ENCODE measurements around the gene CCDC24. TPM values are rescaled to one million over a fixed set of nuclear protein-coding genes. Genes with fewer than 3 reads are reported as not detected.
A peak's percentile ranks its signal among the peaks of the same experiment; 100 is the strongest.

Gene CCDC24
- total and polyA plus RNA-seq, 2 of the 13 experiments (the other 11 are each of a cell fraction or from before 2014, with no cell fraction given) = 1.4 to 2.9 TPM

- no peak for TF ChIP-seq ZNF318 (CRISPR knock-in tag; IDR thresholded peaks at IDR 0.05)
- TF ChIP-seq ZFP41 (CRISPR knock-in tag; IDR thresholded peaks at IDR 0.05; ENCODE audit: borderline replicate concordance) = no peak
- 0 out of 2 replicates have a peak, but pooled peaks have one; percentile 9 for TF ChIP-seq THAP11 (CRISPR knock-in tag; IDR thresholded peaks at IDR 0.05)
- no peak for TF ChIP-seq GABPA (IDR thresholded peaks at IDR 0.05; ENCODE audit: low read depth, low read length)
- 0 out of 2 replicates have a peak, but pooled peaks have one; percentile 10 for TF ChIP-seq GABPA (CRISPR knock-in tag; IDR thresholded peaks at IDR 0.05; ENCODE audit: low read depth)
- TF ChIP-seq NAIF1 (CRISPR knock-in tag; IDR thresholded peaks at IDR 0.05; ENCODE audit: borderline replicate concordance) = no peak
- TF ChIP-seq NCOA2 (CRISPR knock-in tag; IDR thresholded peaks at IDR 0.05) = no peak
- TF ChIP-seq ELF4 (CRISPR knock-in tag; IDR thresholded peaks at IDR 0.05; ENCODE audit: borderline replicate concordance) = no peak
- no peak for TF ChIP-seq NFRKB (IDR thresholded peaks at IDR 0.05)
- TF ChIP-seq TFAP4 (IDR thresholded peaks at IDR 0.05; ENCODE audit: borderline replicate concordance, low read depth) = no peak
- no peak for TF ChIP-seq ZBTB21 (CRISPR knock-in tag; IDR thresholded peaks at IDR 0.05)
- no peak for TF ChIP-seq ZMYM3 (CRISPR knock-in tag; IDR thresholded peaks at IDR 0.05)
- TF ChIP-seq ZBTB8A (CRISPR knock-in tag; IDR thresholded peaks at IDR 0.05; ENCODE audit: borderline replicate concordance, low read depth) = peak; percentile 17; the same call in 1 of the 2 replicates
- TF ChIP-seq CSRNP1 (CRISPR knock-in tag; IDR thresholded peaks at IDR 0.05) = no peak
- 0 out of 4 replicates have a peak, but pooled peaks of 1 of the 2 experiments have one; percentile 5 for TF ChIP-seq EP300 (IDR thresholded peaks at IDR 0.05; ENCODE audit: low read depth in 2 of 2, low read length in 2 of 2)
- TF ChIP-seq EP300 (CRISPR knock-in tag; IDR thresholded peaks at IDR 0.05; ENCODE audit: borderline replicate concordance) = no peak
- TF ChIP-seq ZNF251 (CRISPR knock-in tag; IDR thresholded peaks at IDR 0.05) = no peak
- no peak for TF ChIP-seq ZNF326 (CRISPR knock-in tag; IDR thresholded peaks at IDR 0.05; ENCODE audit: borderline replicate concordance)
- TF ChIP-seq ZNF550 (CRISPR knock-in tag; IDR thresholded peaks at IDR 0.05; ENCODE audit: borderline replicate concordance) = 0 out of 2 replicates have a peak, but pooled peaks have one; percentile 49
- no peak for TF ChIP-seq HCFC1 (IDR thresholded peaks at IDR 0.05; ENCODE audit: low read depth, low read length)
- TF ChIP-seq ZFAT (CRISPR knock-in tag; conservative IDR thresholded peaks at IDR 0.05) = no peak
These were observed 40.9 kb downstream of the CCDC24 start (continued) for GRCh38 chr1:44032170-44032790.

All from HepG2 (cell line).